ENCODE data around the gene SFR1.

SFR1 gene, protein sequence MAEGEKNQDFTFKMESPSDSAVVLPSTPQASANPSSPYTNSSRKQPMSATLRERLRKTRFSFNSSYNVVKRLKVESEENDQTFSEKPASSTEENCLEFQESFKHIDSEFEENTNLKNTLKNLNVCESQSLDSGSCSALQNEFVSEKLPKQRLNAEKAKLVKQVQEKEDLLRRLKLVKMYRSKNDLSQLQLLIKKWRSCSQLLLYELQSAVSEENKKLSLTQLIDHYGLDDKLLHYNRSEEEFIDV

DNA sequence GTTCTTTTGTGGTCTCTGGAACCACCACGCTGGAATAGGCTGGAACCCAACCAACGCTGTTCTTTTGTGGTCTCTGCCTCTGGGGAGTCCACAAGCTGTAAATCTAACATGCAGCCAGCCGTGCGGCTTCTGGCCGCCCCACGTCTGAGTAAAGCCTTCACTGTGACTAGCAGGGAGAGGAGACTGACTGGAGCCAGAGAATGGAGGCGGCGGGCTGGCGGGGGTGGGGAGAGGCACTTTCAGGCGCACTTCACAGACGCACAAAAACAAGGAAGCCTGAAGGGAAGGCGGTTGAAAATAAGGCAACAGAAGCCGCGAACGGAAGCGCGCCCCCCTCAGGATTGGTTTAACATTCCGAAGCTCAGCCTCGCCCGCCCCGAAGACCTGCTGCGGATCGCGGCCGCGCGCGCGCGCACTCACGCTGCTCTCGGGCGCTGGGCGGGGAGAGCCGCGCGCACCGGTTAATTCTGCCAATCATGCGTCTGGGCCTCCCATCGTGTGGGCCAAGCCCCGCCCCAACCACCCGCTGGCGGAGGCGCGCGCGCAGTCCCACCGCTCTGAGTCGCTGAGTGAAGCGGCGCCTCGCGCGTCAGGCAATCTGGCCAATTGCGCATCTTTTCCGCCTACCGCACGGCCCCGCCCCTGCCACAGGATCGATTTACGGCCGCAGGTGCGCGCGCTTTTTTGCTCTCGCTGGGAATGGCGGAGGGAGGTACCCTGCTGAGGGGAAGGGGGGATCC, at the start of gene SFR1:
Gene SFR1, plus strand, starts transcription at position 687 of the 740 bp plus-strand sequence. Its CDS starts 13 bp downstream, at position 700.
- DNase-seq: peak; percentile 98

DNA sequence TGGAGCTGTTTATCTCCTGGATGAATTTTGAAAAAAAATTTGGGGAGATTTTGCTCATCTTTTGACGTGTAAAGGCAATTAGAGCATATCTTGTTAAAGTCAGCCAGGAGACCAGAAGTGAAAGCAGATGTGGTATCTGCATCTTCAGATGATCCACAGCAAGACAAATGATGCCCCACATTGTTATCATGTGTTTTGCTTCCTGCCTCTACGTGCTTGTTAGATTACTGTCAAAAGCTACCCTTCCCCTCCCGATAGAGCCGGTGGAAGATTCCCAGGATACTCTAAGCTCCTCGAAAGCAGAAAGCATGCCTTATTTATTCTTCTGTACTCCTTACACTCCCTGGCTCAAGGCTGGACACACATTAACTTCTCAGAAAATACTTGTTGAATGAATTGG, 49.2 kb upstream of the SFR1 start:
- no peak for DNase-seq

DNA sequence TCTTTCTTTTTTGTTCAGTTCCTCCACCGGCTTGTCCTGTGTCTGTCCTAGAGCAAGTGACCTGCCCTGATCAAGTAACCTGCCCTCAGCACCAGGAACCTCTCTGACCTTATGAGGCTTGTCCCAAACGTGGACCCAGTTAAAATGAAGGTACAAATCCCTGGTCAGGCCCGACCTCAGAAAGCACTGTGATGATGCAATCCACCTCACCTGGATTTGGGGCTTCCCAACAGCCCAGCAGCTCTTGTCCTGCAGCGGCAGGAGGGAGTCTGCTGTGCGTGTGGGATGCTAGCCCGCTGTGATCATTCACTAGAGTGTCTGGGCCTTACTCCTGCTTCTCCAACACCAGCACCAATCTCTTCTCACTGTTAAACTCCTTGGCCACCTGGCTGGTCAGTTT, 47.5 kb upstream of the SFR1 start:
- no peak for DNase-seq

DNA sequence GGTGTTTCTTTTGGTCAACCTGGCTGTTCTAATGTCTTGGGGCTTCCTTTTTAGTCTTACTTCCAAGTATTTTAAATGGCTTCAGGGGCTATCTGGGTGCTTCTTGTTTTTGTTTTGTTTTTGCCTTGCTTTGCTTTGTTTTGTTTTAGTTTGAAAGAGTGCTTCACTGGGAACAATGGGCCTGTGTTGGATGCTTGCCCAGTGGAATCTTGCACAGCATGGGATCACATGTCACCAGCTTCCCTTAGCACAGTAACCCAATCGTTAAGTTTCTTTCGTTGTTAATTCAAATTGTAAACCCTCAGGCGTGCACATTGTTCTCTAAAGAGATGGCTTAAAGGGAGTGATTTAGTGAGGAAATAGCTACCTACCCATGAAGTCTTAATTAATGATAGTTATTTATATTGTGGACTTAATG, 45.2 kb upstream of the SFR1 start:
- DNase-seq: peak; percentile 89

DNA sequence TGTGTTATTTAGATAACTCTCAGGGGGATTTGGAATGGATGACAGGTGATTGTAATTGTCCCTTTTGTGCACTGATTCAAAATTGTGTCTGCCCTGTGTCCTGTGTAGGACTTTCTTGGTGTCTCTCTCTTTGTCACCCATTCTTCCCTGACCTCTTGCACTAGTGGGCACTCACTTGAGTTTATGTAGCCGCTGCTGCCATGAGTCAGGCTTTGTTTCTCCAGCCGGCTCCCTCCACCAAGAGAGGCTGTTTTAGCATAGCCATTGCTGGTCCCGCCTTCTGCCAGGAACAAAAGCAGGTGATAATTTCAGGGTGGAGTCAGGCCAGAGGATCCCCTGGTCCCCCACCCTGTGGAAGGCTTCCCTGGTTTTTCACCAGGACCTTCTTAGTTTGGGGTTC, 44.7 kb upstream of the SFR1 start:
- peak; percentile 85 for DNase-seq

DNA sequence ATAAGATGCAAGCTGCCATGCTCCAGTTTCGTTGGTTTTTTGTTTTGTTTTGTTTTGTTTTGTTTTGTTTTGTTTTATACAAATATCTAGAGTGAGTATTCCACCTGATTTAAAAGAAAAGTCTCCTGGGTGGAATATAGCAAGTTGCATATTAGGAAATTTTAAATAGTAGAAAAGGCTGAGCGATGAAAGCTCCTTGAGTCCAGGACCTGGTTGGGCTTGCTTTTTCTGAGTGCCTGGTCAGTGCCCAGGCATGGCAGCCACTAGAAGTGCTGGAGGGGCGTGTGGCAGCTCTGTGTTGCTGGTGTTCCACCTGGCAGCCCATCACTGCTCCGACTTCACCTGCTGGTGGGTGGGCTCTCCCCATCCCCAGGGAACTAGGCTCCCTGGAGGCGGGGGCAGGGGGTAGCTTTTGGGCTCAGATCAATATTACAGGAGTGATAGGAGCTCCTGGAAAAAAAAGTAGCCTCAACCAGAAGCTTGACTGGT, 44.3 kb upstream of the SFR1 start:
- peak; percentile 51 for DNase-seq

DNA sequence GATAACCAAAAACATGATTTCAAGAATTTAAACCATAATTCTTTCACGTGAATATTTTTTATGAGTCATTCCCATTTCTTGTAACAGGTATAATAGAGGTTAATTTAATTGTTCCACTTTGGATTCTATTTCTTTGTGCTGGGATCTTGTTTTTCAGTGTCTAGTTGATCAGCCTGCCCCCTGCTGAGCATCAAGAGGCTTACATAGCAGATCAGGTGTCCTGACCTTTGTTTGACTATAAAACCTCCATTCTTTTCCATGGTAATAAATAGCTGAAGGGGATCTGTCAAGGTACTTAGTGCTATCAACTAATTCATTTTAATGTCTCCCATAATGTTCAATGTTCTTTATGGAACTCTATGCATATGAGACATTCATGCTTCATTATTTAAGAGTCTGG, 41.2 kb upstream of the SFR1 start:
- peak; percentile 95 for DNase-seq

DNA sequence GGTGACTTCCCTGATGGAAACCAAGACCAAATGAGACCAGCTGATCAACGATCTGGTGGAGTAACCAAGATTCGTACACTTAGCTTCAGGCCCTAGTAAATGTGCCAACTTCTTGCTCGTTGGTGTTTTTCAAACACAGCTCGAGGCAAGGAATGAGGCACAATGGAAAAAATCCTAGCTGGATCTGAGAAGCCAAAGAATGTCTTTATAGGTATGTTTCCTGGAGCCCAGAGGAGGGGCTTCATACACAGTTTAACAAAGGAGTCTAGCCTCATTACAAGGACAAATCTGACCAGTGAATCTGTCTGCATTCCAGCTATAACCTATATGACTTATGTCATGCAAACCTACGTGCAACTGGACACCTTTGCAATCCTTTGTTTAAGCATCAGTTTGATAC, 40.0 kb upstream of the SFR1 start:
- no peak for DNase-seq

DNA sequence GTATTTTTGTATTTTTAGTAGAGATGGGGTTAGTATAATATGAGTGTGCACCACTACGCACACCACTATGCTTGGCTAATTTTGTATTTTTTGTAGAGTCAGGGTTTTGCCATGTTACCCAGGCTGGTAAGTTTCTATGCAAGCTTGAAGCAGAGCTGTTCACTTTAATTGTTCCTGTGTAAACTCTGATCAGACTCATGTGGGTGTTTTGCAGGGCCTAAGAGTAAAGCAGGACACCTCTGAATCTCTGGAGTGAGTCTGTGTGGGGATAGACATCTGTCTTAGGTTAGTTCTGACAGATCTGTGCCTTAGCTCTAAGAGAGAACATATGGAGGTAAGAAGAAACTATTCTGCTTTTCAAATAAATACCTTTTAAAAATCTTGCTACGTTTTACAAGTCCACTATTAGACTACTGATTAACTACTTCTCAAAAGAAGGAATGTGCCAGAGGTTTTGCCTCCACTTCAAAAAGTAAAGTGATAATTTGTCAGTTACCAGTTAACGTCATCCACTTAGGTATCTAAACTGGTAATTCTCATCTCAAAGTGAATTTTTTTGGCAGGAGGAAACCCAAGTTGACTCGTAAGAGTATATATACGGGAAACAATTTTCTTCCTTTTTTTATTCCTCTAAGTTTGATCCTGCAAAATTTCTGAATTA, 37.4 kb upstream of the SFR1 start:
- no peak for DNase-seq

DNA sequence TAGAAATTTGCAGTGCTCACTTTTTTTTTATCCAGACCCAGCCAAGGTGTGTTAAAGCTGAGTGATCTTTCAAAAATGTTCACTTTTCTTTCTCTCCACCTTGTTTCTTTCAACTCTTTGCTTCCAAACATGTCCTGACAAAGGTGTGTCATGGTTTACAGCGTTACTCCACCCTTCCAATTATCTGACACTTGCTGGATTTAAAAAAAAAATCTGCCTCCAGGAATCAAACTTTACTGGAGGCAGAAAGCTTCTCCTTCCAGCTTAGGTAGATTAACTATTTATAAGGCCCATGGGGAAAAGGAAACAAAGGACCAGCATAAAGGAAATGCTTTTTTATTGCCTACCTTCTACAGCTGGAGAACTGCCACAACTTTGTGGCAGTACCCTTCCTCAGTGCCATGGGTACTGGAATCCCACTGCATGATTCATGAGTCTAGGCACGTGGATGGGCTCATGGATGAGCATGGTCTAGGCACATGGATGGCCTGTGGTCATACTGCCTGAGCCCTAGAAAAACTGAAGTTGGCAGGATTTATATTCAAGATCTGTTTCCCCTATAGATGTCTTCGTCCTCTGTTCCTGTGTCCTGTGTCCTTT, 36.1 kb upstream of the SFR1 start, which contains the start of gene COL17A1:
Gene COL17A1, minus strand, starts transcription at position 80 of the 600 bp plus-strand sequence. CDS start 5,207 bp downstream, outside the sequence.
- DNase-seq: no peak

DNA sequence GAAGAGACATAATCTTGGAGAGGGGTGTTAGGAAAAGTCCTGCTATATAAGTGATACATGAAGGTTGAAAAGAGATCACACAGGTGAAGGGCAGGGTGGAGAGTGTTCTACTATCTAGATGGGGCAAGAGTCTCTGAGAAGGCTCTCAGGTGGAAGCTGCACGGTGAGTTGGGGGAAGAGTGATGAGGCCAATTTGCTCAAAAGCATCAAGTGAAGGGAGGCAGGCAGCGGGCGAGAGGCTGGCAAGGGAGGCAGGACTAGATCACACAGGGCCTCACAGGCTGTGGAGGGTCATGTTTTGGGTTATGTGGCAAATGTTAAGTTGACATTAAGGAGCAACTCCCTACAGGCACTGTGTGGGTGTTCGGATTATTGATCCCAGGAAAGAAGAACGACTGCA, 33.7 kb upstream of the SFR1 start:
- DNase-seq: no peak

DNA sequence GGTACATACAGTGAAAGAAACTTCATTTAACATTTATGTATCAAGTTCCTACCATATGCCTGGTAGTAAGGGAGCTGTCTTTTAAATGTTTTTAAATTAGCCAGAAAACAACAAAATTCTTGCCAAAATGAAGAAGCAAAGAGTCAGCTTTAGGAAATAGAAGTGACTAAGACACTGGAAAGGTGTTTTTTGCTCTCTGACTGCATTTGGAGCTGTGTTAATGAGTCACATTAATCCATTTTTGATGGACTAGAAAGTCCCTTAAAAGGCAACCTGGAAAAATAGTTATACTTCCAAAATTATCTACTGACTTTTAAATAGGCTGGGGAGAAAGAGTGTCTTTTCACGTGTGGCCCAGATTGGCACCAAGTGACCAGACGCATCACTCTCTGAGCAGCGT, 32.4 kb upstream of the SFR1 start:
- DNase-seq: no peak

DNA sequence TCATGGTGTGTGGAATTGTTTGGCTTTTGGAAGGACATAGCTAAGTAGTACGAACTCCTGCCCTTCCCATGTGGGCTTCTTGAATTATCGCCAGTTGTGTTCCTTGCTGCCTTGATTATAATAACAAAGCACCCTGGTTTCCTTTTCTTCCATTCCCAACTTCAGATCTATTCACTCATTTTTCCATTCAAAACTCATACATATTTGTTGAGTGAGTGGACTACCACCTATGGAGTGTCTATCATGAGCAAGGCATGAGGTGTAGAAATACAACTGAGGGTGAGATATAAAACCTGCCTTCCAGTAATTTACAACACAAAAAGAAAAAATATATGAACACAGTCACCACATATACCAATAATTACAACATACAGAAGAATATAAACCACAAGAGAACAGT, 31.4 kb upstream of the SFR1 start:
- no peak for DNase-seq

DNA sequence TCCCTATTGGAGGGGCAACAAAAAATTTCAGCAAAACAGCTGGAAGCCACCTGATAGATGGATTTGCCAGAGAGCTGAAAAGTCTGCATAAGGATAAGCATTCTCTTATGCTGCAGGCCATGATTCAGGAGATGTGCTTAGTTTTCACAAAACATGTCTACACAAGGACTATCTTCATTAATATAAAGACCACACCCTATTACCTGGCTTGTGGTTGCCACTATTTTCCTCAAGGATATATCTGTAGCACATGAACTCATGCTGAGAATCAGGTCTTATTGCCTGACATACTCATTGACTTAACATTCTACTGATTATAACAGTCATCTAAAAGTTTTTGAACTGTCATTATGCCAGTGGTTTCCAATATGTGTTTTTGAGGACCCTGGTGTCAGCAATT, 29.2 kb upstream of the SFR1 start:
- DNase-seq: no peak

DNA sequence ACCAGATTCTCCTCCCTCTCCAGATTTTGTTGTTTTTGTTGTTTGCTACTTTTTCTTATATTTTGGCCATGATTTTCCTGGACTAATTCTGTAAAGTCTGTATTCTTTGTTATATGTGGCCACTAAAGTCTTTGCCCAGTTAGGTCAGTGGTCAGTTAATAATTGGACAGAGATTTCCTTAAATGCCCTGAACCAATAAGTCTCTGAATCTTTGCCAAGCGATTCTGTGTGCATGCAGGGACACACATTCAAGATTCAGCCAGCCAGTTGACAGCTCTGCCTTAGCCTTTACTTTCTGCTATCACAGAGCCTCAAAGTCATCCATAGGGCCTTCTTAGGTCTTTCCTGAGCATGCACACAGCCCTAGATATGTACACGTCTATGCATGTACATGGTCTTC, 25.3 kb upstream of the SFR1 start:
- DNase-seq: no peak

DNA sequence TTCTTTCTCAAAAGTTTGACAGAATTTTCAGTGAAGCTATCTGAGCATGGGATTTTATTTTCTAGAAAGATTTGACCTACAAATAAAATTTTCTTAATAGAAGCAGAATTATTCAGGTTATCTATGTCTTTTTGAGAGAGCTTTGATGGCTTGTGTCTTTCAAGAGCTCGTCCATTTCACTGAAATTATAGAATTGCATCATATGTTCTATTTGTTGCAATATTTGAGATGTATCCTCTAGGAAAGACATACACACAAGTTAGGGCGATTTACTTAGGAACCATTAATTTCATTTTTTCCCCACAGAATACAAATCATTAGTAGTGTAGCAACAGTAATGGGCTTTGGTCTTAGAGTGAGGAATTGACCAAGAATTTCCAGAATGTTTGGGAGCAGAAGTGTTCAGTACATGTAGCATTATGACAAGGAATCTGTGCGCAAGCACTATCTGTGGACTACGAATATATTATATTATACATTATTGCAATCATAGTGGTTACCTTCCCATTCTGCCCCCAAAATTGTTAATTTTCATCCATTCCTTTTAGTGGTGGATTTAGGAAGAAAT, 23.5 kb upstream of the SFR1 start:
- DNase-seq: no peak

DNA sequence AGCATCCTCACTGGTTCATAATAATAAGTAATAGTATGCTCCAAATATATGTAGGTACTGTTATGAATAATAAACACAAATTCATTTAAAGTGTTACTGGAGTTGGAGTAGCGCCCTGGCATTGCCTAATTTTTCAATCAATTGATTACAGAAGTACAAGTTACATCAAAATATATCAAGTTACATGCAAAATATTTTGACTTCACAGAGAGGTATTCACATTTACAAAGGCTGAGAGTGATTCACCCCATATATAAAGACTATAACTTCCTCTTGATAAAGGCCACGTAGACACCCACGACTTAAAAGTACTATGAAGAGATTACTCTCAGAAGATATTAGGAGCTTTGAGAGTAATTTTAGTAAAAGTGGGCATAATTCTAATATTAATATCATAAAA, 22.7 kb upstream of the SFR1 start:
- DNase-seq: no peak

DNA sequence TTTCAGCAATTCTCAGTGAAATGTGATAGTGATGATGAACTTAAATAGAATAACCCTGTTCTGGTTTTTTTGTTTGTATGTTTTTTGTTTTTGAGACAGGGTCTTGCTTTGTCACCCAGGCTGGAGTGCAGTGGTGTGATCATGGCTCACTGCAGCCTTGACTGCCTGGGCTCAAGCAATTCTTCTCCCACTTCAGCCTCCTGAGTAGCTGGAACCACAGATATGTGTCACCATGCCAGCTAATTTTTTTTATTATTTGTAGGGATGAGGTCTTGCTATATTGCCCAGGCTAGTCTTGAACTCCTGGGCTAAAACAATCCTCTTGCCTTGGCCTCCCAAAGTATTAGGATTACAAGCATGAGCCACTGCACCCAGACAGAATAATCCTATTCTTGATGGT, 22.0 kb upstream of the SFR1 start:
- DNase-seq: no peak

DNA sequence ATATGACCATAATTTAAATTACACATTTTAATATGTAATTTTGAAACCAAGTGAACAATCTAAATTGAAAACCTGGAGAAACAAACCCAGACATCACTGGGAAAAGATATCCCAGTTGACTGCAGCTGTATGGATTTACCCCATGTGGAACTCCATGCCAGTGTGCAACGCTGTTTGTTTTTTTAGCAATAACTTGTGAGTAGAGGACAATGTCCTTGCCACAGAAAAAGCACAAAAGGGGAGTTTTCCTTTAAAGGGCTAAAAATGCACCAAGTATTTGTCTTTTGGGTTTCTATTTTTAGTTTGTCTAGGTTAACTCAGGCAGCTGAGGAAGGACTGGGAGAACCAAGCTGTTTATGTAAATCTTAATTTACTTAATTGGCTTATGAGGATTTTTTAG, 21.2 kb upstream of the SFR1 start:
- no peak for DNase-seq

DNA sequence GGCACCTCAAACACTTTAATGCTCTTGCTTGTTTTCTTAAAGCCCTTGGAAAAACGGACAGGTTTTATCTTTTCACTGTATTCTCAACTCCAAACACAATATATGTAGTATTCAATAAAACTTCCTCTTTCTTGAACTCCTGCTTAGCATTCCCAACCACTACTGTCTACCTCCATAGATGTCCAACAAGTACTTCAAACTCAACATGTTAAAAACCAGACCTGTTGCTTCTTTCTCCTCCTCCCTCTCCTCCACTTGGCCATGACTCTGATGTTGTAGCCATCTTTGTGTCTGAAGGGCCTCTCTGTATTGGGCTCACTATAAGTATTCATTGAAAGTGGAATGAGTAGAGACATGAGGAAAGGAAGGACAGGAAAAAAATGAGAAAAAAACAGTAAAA, 20.1 kb upstream of the SFR1 start:
- no peak for DNase-seq

DNA sequence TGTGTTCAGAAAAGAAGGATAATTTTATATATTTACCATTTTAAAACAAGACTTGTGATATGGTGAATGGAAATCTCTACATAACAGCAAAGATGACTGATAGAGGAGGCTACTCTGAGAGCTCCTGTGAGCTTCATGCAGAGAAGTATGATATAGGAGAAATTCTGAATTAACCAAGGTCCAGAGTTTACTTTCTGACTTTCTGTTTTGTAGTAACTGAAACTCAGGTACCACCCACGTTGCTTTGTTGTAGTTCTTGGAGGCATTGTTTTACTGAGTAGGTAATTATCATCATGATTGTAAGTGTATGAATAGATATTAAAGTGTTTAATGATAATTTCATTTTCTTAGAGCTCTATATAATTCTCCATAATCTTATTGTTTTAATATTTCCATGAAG, 18.0 kb upstream of the SFR1 start:
- DNase-seq: no peak

DNA sequence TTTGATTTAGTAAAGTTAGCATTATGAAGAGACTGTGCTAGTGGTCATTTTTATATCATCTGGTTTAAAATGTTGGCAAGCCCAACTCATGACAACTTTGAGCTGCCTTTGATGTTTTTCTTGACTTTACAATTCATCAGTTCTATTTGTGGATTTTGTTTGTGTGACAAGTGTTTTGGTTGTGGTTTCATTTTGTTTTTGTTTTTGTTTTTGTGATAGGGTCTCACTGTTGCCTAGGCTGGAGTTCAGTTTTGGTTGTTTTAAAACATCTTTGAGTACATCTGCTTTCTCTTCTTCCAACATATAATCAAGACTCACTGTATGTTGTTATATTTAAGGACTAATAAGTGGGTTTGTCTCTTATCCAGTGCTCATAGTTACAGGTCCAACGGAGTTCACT, 17.6 kb upstream of the SFR1 start:
- DNase-seq: no peak

DNA sequence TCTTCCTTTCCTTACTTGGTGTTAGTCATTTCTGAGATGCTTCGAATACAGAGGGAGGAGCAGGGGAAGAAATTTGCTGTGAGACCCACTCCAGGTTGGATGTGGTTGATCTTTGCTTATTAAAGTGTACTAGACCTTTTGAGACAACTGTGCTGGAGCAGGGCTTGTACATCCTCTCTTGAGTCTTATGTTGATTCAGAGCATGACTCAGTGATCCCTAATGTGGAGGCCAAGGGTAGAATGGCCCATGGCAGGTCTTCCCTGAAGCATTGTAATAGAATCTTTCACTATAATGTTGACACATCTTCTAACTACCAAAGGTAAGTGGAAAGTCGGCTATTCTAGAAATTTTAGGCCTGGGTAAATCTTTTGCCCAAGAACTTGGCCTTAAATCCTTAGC, 17.0 kb upstream of the SFR1 start:
- DNase-seq: no peak
